Measurements from ENCODE around the gene LCE1D. TPM values are rescaled to one million over a fixed set of nuclear protein-coding genes. Genes with fewer than 3 reads are reported as not detected.

The LCE1D gene
- total RNA-seq, 1 donor from 2014 or later, result not detected

DNA sequence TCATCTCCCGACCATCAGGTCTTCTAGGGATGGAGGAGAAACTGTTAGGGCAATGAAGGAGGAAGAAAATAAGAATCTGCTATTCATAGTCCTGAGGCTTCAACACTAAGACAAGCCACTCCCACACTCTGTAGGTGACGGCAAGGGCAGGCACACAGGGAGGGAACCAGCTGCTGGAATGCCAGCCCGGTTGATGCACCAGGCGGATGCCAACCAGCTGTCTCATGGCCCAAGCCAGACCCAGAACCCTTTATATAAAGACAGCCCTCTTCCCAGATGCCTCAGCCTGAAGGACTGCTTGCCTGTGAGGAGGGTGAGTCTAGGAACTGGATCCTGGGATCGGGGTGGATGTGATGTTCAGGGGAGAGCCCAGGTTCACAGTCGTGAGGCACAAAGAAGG is 38.8 kb upstream of the LCE1D start, which contains the start of gene KPRP:
KPRP (plus strand) TSS at position 279 of the 400 bp plus-strand sequence. CDS start 1,564 bp downstream, outside the sequence.
- Mint-ChIP-seq H3K9me3 (peaks cover 28% of the 10 kb centered on the region), H3K4me3 (no peak within 1 kb of the TSS), H3K36me3 (ENCODE audit: low read depth) (peaks cover 11% of the 10 kb centered on the region), H3K4me1 (no peaks in the 10 kb centered on the region), H3K27ac (ENCODE audit: unreplicated experiment) (no peak within 1 kb of the TSS), H3K27me3 (ENCODE audit: low read depth) (no peaks in the 10 kb centered on the region)
- no peak for DNase-seq (ENCODE audit: low read depth, low spot score)
- TF ChIP-seq, protein P1, sequence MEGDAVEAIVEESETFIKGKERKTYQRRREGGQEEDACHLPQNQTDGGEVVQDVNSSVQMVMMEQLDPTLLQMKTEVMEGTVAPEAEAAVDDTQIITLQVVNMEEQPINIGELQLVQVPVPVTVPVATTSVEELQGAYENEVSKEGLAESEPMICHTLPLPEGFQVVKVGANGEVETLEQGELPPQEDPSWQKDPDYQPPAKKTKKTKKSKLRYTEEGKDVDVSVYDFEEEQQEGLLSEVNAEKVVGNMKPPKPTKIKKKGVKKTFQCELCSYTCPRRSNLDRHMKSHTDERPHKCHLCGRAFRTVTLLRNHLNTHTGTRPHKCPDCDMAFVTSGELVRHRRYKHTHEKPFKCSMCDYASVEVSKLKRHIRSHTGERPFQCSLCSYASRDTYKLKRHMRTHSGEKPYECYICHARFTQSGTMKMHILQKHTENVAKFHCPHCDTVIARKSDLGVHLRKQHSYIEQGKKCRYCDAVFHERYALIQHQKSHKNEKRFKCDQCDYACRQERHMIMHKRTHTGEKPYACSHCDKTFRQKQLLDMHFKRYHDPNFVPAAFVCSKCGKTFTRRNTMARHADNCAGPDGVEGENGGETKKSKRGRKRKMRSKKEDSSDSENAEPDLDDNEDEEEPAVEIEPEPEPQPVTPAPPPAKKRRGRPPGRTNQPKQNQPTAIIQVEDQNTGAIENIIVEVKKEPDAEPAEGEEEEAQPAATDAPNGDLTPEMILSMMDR (conservative IDR thresholded peaks at IDR 0.05), result no peak

DNA sequence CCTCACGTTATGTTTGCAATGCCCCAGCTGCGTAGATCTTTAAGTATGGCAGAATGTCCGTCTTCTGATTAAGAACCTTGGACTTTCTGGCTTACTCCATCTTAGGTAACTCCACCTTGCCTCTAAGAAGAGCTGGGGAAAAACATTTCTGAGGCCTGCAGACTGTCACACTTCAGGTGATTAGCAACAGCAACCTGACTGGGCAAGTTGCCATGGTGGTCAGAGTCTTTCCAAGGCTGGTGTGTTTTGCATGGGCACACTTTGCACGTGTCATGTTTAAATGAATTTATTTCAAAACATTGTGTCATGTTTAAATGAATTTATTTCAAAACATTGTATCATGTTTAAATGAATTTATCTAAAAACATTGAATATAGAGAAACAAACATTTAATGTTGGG is 37.9 kb upstream of the LCE1D start:
- no peak for DNase-seq (ENCODE audit: low read depth, low spot score)
- Mint-ChIP-seq H3K36me3 (ENCODE audit: low read depth) (peaks cover 11% of the 10 kb centered on the region), H3K27me3 (ENCODE audit: low read depth) (no peaks in the 10 kb centered on the region), H3K4me3 (no peak overlapping the region), H3K9me3 (peaks cover 19% of the 10 kb centered on the region), H3K4me1 (no peaks in the 10 kb centered on the region), H3K27ac (ENCODE audit: unreplicated experiment) (no peak overlapping the region)
- TF ChIP-seq, protein P1 (conservative IDR thresholded peaks at IDR 0.05), result no peak

DNA sequence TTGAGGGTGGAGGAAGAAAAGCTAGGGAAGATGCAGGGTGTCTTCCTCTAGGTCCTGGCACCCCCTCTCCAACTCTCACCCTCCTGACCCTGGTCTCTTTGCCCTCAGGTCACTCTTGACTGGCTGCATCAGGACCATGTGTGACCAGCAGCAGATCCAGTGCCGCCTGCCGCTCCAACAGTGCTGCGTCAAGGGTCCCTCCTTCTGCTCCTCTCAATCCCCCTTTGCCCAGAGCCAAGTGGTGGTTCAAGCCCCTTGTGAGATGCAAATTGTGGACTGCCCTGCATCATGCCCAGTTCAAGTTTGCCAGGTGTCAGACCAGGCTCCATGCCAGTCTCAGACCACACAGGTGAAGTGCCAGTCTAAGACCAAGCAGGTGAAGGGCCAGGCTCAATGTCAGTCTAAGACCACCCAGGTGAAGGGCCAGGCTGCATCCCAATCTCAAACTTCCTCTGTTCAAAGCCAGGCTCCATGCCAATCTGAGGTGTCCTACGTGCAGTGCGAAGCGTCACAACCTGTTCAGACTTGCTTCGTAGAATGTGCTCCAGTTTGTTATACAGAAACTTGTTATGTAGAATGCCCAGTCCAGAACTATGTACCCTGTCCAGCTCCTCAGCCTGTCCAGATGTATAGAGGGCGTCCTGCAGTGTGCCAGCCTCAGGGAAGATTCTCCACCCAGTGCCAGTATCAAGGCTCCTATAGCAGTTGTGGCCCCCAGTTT is 36.9 kb upstream of the LCE1D start:
- TF ChIP-seq, protein P1 (conservative IDR thresholded peaks at IDR 0.05), result no peak
- Mint-ChIP-seq H3K27me3 (ENCODE audit: low read depth) (no peaks in the 10 kb centered on the region), H3K27ac (ENCODE audit: unreplicated experiment) (no peak overlapping the region), H3K9me3 (peaks cover 15% of the 10 kb centered on the region), H3K36me3 (ENCODE audit: low read depth) (peaks cover 13% of the 10 kb centered on the region), H3K4me3 (no peak overlapping the region), H3K4me1 (no peaks in the 10 kb centered on the region)
- DNase-seq (ENCODE audit: low read depth, low spot score), result no peak

DNA sequence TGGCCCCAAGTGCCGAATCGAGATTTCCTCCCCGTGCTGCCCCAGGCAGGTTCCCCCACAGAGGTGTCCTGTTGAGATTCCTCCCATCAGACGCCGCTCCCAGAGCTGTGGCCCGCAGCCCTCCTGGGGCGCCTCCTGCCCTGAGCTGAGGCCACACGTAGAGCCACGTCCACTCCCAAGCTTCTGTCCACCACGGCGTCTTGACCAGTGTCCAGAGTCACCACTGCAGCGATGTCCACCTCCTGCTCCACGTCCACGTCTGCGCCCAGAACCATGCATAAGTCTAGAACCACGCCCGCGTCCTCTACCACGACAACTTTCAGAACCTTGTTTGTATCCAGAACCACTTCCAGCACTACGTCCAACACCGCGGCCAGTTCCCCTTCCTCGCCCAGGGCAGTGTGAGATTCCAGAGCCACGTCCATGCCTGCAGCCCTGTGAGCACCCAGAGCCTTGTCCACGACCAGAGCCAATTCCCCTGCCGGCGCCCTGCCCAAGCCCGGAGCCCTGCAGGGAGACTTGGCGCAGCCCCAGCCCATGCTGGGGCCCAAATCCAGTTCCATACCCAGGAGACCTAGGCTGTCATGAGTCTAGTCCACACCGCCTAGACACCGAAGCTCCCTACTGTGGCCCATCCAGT is 35.9 kb upstream of the LCE1D start:
- Mint-ChIP-seq H3K4me3 (no peak overlapping the region), H3K27ac (ENCODE audit: unreplicated experiment) (no peak overlapping the region), H3K9me3 (peaks cover 13% of the 10 kb centered on the region), H3K27me3 (ENCODE audit: low read depth) (no peaks in the 10 kb centered on the region), H3K4me1 (no peaks in the 10 kb centered on the region), H3K36me3 (ENCODE audit: low read depth) (peaks cover 15% of the 10 kb centered on the region)
- TF ChIP-seq, protein P1 (conservative IDR thresholded peaks at IDR 0.05), result no peak
- DNase-seq (ENCODE audit: low read depth, low spot score), result no peak

DNA sequence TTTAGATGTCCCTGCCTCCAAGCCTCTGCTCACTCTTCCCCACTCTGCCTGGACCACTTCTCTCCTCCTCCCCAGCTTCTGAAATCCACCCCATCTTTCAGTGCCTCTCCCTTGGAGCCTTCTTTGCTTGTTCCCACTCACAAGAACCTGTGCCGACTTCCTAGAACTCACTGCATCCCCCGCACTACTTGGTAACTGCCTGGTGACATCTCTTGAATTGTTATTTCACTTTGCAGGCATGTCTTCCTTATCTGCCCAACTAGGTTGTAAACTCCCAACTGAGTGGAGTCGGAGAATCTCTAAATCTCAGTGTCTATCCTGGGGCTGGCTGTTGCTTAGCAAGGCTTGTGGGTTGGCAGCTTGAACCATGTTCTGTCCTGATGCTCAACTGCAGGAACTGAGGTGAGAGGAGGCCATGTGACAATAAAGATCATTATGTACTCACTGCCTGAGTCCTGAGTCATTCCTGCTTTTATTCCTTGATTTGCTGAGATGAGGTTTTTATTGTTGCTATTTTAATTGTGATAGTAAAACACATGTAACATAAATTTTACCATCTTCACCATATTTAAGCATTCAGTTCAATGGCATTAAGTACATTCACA is 34.8 kb upstream of the LCE1D start:
- H3K9me3 Mint-ChIP-seq, result peaks cover 16% of the 10 kb centered on the region

More for the DNA sequence above, 34.8 kb upstream of the LCE1D start:
- DNase-seq (ENCODE audit: low read depth, low spot score), result no peak
- Mint-ChIP-seq H3K27me3 (ENCODE audit: low read depth) (no peaks in the 10 kb centered on the region), H3K36me3 (ENCODE audit: low read depth) (peaks cover 15% of the 10 kb centered on the region), H3K4me1 (no peaks in the 10 kb centered on the region), H3K27ac (ENCODE audit: unreplicated experiment) (no peak overlapping the region), H3K4me3 (no peak overlapping the region)
- TF ChIP-seq, protein P1 (conservative IDR thresholded peaks at IDR 0.05), result no peak
